GM12874 (cell line): ENCODE results near the gene SLC38A1.

ENCODE experiments used
- CTCF ChIP-seq: IDR thresholded peaks from 2 replicates; pipeline ENCODE4 v1.5.1; 2011; ENCODE audit warnings: low read depth, mild to moderate bottlenecking, control low read depth, low read length, moderate library complexity; ENCODE audit not compliant: insufficient read depth

SLC38A1 gene

GRCh38 chr12:46165191-46165590 is 103.7 kb downstream of the SLC38A1 start:
- no peak for TF ChIP-seq CTCF

- no peak for TF ChIP-seq CTCF
Observed at GRCh38 chr12:46164186-46164761, 104.6 kb downstream of the SLC38A1 start.

- no peak for TF ChIP-seq CTCF
Observed at GRCh38 chr12:46160981-46161690, 107.7 kb downstream of the SLC38A1 start.

- no peak for TF ChIP-seq CTCF
Observed at GRCh38 chr12:46160101-46160980, 108.5 kb downstream of the SLC38A1 start.

GRCh38 chr12:46159309-46159901 is 109.4 kb downstream of the SLC38A1 start:
- TF ChIP-seq CTCF = no peak

GRCh38 chr12:46158501-46158900 is 110.3 kb downstream of the SLC38A1 start:
- TF ChIP-seq CTCF = no peak

- no peak for TF ChIP-seq CTCF
Observed at GRCh38 chr12:46154221-46154985, 114.4 kb downstream of the SLC38A1 start.
